IMR-90 (cell line): ENCODE measurements around the gene ARGLU1. TPM values are rescaled to one million over a fixed set of nuclear protein-coding genes. Genes with fewer than 3 reads are reported as not detected.

Experiments
- ATAC-seq: fragments of 200-7000 bp; cut with Tn5 transposase; 2 replicates; pipeline ENCODE4 v1.9.1; 2020; ENCODE audit warnings: low read depth, mild to moderate bottlenecking, moderate library complexity
- BruUV-seq: library from RNA; stranded (reverse); fragments of 400-500 nt; replicated peaks from 2 replicates; lab custom pipeline; 2021; lab: Mats Ljungman, UMichigan
- CTCF ChIA-PET: fragments of 300-600 bp; formaldehyde crosslinking; extraction: SDS; loops from one replicate; lab custom pipeline; 2021; ENCODE audit warnings: antibody characterized with exemption; lab: Yijun Ruan, JAX
- POLR2A ChIA-PET: fragments of 300-600 bp; sonication (Branson Sonifier 250); formaldehyde crosslinking; loops from one replicate; lab custom pipeline; 2022; ENCODE audit warnings: antibody characterized with exemption; ENCODE audit not compliant: unreplicated experiment; lab: Charles Lee
- DNase-seq: peaks from one replicate; pipeline ENCODE4 v3.0.0; 2013
- H2AFZ ChIP-seq: replicated peaks from 2 replicates; pipeline ENCODE3; 2013; ENCODE audit warnings: low read length, mild to moderate bottlenecking; ENCODE audit not compliant: poor library complexity
- H2AK5ac ChIP-seq: 2 replicates; pipeline ENCODE4 v1.6.1; 2013; ENCODE audit warnings: low read depth, low read length, inconsistent platforms
- H2AK9ac ChIP-seq: replicated peaks from 2 replicates; pipeline ENCODE3; 2013; ENCODE audit warnings: mild to moderate bottlenecking, low read depth, low read length, moderate library complexity; ENCODE audit not compliant: poor library complexity
- H2BK120ac ChIP-seq: 2 replicates; pipeline ENCODE4 v1.6.1; 2013; ENCODE audit warnings: low read depth, low read length, inconsistent platforms
- H2BK15ac ChIP-seq: 3 replicates; pipeline ENCODE4 v1.6.1; 2013; ENCODE audit warnings: low read depth, low read length, inconsistent platforms
- H2BK20ac ChIP-seq: 2 replicates; pipeline ENCODE4 v1.6.1; 2013; ENCODE audit warnings: low read depth, mild to moderate bottlenecking, inconsistent platforms, low read length, moderate library complexity
- H2BK5ac ChIP-seq: 2 replicates; pipeline ENCODE4 v1.6.1; 2013; ENCODE audit warnings: mild to moderate bottlenecking, low read depth, low read length, inconsistent platforms; ENCODE audit not compliant: poor library complexity, severe bottlenecking
- H3K14ac ChIP-seq: replicated peaks from 2 replicates; pipeline ENCODE4 v1.6.1; 2013; ENCODE audit warnings: low read depth, low read length, inconsistent platforms
- H3K18ac ChIP-seq: 2 replicates; pipeline ENCODE4 v1.6.1; 2013; ENCODE audit warnings: low read depth, low read length, control low read depth
- H3K23ac ChIP-seq: 2 replicates; pipeline ENCODE4 v1.6.1; 2013; ENCODE audit warnings: low read depth, low read length, inconsistent platforms
- H3K27ac ChIP-seq: 2 replicates; pipeline ENCODE4 v1.5.1; 2013; ENCODE audit warnings: mild to moderate bottlenecking, control low read depth, low read length; ENCODE audit not compliant: insufficient read depth
- H3K27me3 ChIP-seq: 2 replicates; pipeline ENCODE4 v1.6.1; 2013; ENCODE audit warnings: low read length; ENCODE audit not compliant: control insufficient read depth, insufficient read depth
- H3K36me3 ChIP-seq: 2 replicates; pipeline ENCODE4 v1.6.1; 2013; ENCODE audit warnings: low read length, mixed read lengths; ENCODE audit not compliant: control insufficient read depth, insufficient read depth
- H3K4ac ChIP-seq: 2 replicates; pipeline ENCODE4 v1.6.1; 2013; ENCODE audit warnings: low read depth, low read length, inconsistent platforms
- H3K4me1 ChIP-seq: 2 replicates; pipeline ENCODE4 v1.6.1; 2013; ENCODE audit warnings: low read length, mixed read lengths; ENCODE audit not compliant: control insufficient read depth, insufficient read depth
- H3K4me2 ChIP-seq: 2 replicates; pipeline ENCODE4 v1.6.1; 2013; ENCODE audit warnings: low read depth, mild to moderate bottlenecking, control low read depth, low read length, moderate library complexity
- H3K4me3 ChIP-seq: 2 replicates; pipeline ENCODE4 v1.5.1; 2013; ENCODE audit warnings: low read depth, mild to moderate bottlenecking, control low read depth, low read length, moderate library complexity; ENCODE audit not compliant: insufficient read depth
- H3K56ac ChIP-seq: 2 replicates; pipeline ENCODE4 v1.6.1; 2013; ENCODE audit warnings: low read length, inconsistent platforms; ENCODE audit not compliant: insufficient read depth; ENCODE audit errors: extremely low read depth
- H3K79me1 ChIP-seq, 2 experiments: 2 replicates each; pipeline ENCODE4 v1.6.1; 2013; ENCODE audit warnings: low read length in 2 of 2, inconsistent platforms in 1 of 2, low read depth in 1 of 2
- H3K9ac ChIP-seq: 2 replicates; pipeline ENCODE4 v1.6.1; 2013; ENCODE audit warnings: low read depth, low read length, control low read depth
- H3K9me1 ChIP-seq: 2 replicates; pipeline ENCODE4 v1.6.1; 2013; ENCODE audit warnings: low read length, inconsistent platforms; ENCODE audit not compliant: insufficient read depth
- H3K9me3 ChIP-seq: 2 replicates; pipeline ENCODE4 v1.6.1; 2013; ENCODE audit warnings: low read length; ENCODE audit not compliant: control insufficient read depth, insufficient read depth
- H4K20me1 ChIP-seq: 2 replicates; pipeline ENCODE4 v1.6.1; 2013; ENCODE audit warnings: low read length, inconsistent platforms; ENCODE audit not compliant: insufficient read depth
- H4K5ac ChIP-seq: 2 replicates; pipeline ENCODE4 v1.6.1; 2013; ENCODE audit warnings: mild to moderate bottlenecking, low read depth, low read length, control low read depth
- H4K8ac ChIP-seq, 2 experiments: 2 replicates each; pipeline ENCODE4 v1.6.1; 2013; ENCODE audit warnings: low read depth in 2 of 2, low read length in 2 of 2, control low read depth in 1 of 2, inconsistent platforms in 1 of 2
- H4K91ac ChIP-seq: 2 replicates; pipeline ENCODE4 v1.6.1; 2013; ENCODE audit warnings: low read depth, low read length, inconsistent platforms; ENCODE audit not compliant: insufficient read depth
- BHLHE40 ChIP-seq: fragments of 150-350 bp; IDR thresholded peaks from 2 replicates; pipeline ENCODE4 v1.6.1; 2016; ENCODE audit warnings: mild to moderate bottlenecking, low read depth, low read length
- CEBPB ChIP-seq: IDR thresholded peaks from 2 replicates; pipeline ENCODE4 v1.6.1; 2012; ENCODE audit warnings: low read depth, low read length, improper control_type of control experiment
- CHD1 ChIP-seq: IDR thresholded peaks from 2 replicates; pipeline ENCODE4 v1.6.1; 2012; ENCODE audit warnings: low read depth, low read length, improper control_type of control experiment
- ELK1 ChIP-seq: fragments of 150-350 bp; IDR thresholded peaks from 2 replicates; pipeline ENCODE4 v1.6.1; 2016; ENCODE audit warnings: low read depth, mild to moderate bottlenecking, low read length, moderate library complexity, borderline replicate concordance
- FOS ChIP-seq: fragments of 150-350 bp; IDR thresholded peaks from 2 replicates; pipeline ENCODE4 v1.6.1; 2016; ENCODE audit warnings: low read depth, low read length
- MAFK ChIP-seq: IDR thresholded peaks from 2 replicates; pipeline ENCODE4 v1.6.1; 2012; ENCODE audit warnings: low read depth, low read length, improper control_type of control experiment
- MAZ ChIP-seq: IDR thresholded peaks from 2 replicates; pipeline ENCODE4 v1.6.1; 2012; ENCODE audit warnings: low read depth, mild to moderate bottlenecking, low read length, improper control_type of control experiment, moderate library complexity, borderline replicate concordance
- MXI1 ChIP-seq: IDR thresholded peaks from 2 replicates; pipeline ENCODE4 v1.6.1; 2012; ENCODE audit warnings: low read depth, mild to moderate bottlenecking, low read length, moderate library complexity, borderline replicate concordance
- NFE2L2 ChIP-seq: fragments of 150-350 bp; IDR thresholded peaks from 2 replicates; pipeline ENCODE4 v1.6.1; 2016; ENCODE audit warnings: low read depth, mild to moderate bottlenecking, low read length
- POLR2A ChIP-seq: IDR thresholded peaks from 2 replicates; pipeline ENCODE4 v1.6.1; 2012; ENCODE audit warnings: mild to moderate bottlenecking, low read depth, low read length
- RAD21 ChIP-seq: IDR thresholded peaks from 2 replicates; pipeline ENCODE4 v1.6.1; 2012; ENCODE audit warnings: low read length, improper control_type of control experiment
- RCOR1 ChIP-seq: IDR thresholded peaks from 2 replicates; pipeline ENCODE4 v1.6.1; 2012; ENCODE audit warnings: mild to moderate bottlenecking, low read length, improper control_type of control experiment; ENCODE audit not compliant: insufficient replicate concordance
- RFX5 ChIP-seq: IDR thresholded peaks from 2 replicates; pipeline ENCODE4 v1.8.0; 2012; ENCODE audit warnings: low read depth, mild to moderate bottlenecking, low read length, moderate library complexity
- SMC3 ChIP-seq: fragments of 150-350 bp; IDR thresholded peaks from 2 replicates; pipeline ENCODE4 v1.6.1; 2016; ENCODE audit warnings: low read depth, mild to moderate bottlenecking, antibody characterized with exemption, low read length, moderate library complexity
- WGBS, 2 experiments: methylation state at CpG; one replicate each; pipeline versions ENCODE4 v1.1.5 to v1.1.7; 2013; ENCODE audit warnings: missing lambda C conversion rate in 2 of 2; ENCODE audit not compliant: insufficient read length in 1 of 2; ENCODE audit errors: extremely low coverage in 2 of 2; 5-methylcytosine and 5-hydroxymethylcytosine counted together
- dilution Hi-C: fragments of 300-500 bp; cut with HindIII; formaldehyde crosslinking; loops from one replicate; pipeline ENCODE4 v1.14.3; 2018; ENCODE audit warnings: low sequenced_read_pairs; ENCODE audit not compliant: unreplicated experiment
- in situ Hi-C: fragments of 300-500 bp; cut with MboI; formaldehyde crosslinking; loops from 3 replicates; pipeline ENCODE4 v1.14.3; 2019; ENCODE audit warnings: low sequenced_read_pairs, inconsistent platforms, mixed read lengths
- intact Hi-C: fragments of 100-400 bp; cut with micrococcal nuclease; formaldehyde crosslinking; loops from 2 replicates; pipeline ENCODE4 v1.10.0; 2022
- polyA plus RNA-seq, 3 experiments: library from polyadenylated mRNA; depleted of rRNA; stranded (reverse); fragments of >200 nt; gene quantifications; 2 replicates each; pipeline ENCODE4 v1.2.3, GENCODE V29; 2012; ENCODE audit warnings: low replicate concordance in 1 of 3
- total RNA-seq: library from RNA; depleted of rRNA; stranded (reverse); fragments of >200 nt; gene quantifications from 2 replicates; pipeline ENCODE4 v1.2.3, GENCODE V29; 2012
- TF ChIP-seq, protein P1 (sequence below): fragments of 150-350 bp; IDR thresholded peaks from 2 replicates; pipeline ENCODE4 v1.6.1; 2017; ENCODE audit warnings: mild to moderate bottlenecking, antibody characterized with exemption, low read length, low read depth
- TF ChIP-seq, protein P2 (sequence below): conservative IDR thresholded peaks from 2 replicates; pipeline ENCODE4 v1.5.1; 2012; ENCODE audit warnings: mild to moderate bottlenecking, low read depth, low read length, improper control_type of control experiment

ARGLU1 gene
- total and polyA plus RNA-seq, 2 of the 4 experiments (the other 2 are of a cell fraction) = 11.1 to 51.4 TPM

DNA sequence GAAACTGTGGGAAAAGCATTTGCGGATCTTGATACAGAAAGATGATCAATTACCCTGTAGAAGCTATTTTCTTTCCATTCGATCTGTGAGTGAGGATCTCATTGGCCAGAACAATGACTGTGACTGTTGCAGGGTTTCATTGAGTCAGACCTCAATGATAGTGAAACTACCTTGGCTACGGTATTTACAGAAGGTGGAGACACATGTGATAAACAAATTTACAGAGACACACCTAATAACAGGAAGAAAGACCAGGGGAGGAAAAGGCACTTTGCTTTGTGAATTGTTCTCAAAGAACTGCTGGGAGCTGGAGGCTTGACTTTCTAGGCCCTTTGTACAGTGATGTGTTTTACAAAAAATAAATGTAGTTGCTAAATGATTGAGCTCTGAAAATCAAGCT, 19.9 kb upstream of the ARGLU1 start:
- Histone ChIP-seq H3K4ac (no peak overlapping the region), H2BK20ac (no peak overlapping the region), H3K4me2 (no peak overlapping the region), H3K9me1 (no peaks in the 10 kb centered on the region), H4K5ac (no peak overlapping the region), H3K9me3 (0 out of 2 replicates have a peak, but pooled peaks cover 2% of the 10 kb centered on the region), H2BK15ac (no peak overlapping the region), H3K27ac (no peak overlapping the region), H2AK9ac (no peak overlapping the region), H3K18ac (no peak overlapping the region), H4K8ac (no peak overlapping the region), H3K27me3 (no peaks in the 10 kb centered on the region; the same call in 1 of the 2 replicates), H2AFZ (no peak overlapping the region), H3K23ac (no peak overlapping the region), H4K20me1 (no peaks in the 10 kb centered on the region), H2BK120ac (no peak overlapping the region), H3K56ac (no peak overlapping the region), H3K9ac (no peak overlapping the region), H3K36me3 (no peaks in the 10 kb centered on the region), H3K4me1 (no peaks in the 10 kb centered on the region), H3K79me1 (no peaks in the 10 kb centered on the region), H3K14ac (no peak overlapping the region), H2AK5ac (no peak overlapping the region), H2BK5ac (no peak overlapping the region), H4K91ac (no peak overlapping the region), H3K4me3 (no peak overlapping the region)
- dilution Hi-C loops = no loop called here
- in situ Hi-C loops = no loop called here
- intact Hi-C loops = no loop called here
- no peak for ATAC-seq
- CTCF ChIA-PET = interaction anchor here (0.9 kb wide), 1 partner anchor 22 kb away, joined by 3 read pairs; no protein-coding TSS in a partner anchor
- BruUV-seq = no TSS peak
- TF ChIP-seq, protein P1, sequence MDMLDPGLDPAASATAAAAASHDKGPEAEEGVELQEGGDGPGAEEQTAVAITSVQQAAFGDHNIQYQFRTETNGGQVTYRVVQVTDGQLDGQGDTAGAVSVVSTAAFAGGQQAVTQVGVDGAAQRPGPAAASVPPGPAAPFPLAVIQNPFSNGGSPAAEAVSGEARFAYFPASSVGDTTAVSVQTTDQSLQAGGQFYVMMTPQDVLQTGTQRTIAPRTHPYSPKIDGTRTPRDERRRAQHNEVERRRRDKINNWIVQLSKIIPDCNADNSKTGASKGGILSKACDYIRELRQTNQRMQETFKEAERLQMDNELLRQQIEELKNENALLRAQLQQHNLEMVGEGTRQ = no peak
- no peak for TF ChIP-seq RAD21
- TF ChIP-seq ELK1 = no peak
- TF ChIP-seq NFE2L2 = no peak
- TF ChIP-seq SMC3 = no peak
- no peak for TF ChIP-seq RFX5
- no peak for TF ChIP-seq MAZ
- no peak for TF ChIP-seq FOS
- TF ChIP-seq MXI1 = no peak
- no peak for TF ChIP-seq BHLHE40
- no peak for TF ChIP-seq RCOR1
- TF ChIP-seq MAFK = no peak
- TF ChIP-seq CHD1 = no peak
- TF ChIP-seq, protein P2, sequence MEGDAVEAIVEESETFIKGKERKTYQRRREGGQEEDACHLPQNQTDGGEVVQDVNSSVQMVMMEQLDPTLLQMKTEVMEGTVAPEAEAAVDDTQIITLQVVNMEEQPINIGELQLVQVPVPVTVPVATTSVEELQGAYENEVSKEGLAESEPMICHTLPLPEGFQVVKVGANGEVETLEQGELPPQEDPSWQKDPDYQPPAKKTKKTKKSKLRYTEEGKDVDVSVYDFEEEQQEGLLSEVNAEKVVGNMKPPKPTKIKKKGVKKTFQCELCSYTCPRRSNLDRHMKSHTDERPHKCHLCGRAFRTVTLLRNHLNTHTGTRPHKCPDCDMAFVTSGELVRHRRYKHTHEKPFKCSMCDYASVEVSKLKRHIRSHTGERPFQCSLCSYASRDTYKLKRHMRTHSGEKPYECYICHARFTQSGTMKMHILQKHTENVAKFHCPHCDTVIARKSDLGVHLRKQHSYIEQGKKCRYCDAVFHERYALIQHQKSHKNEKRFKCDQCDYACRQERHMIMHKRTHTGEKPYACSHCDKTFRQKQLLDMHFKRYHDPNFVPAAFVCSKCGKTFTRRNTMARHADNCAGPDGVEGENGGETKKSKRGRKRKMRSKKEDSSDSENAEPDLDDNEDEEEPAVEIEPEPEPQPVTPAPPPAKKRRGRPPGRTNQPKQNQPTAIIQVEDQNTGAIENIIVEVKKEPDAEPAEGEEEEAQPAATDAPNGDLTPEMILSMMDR = no peak
- TF ChIP-seq CEBPB = no peak
- TF ChIP-seq POLR2A = no peak
- POLR2A ChIA-PET = no interaction called here
- WGBS, 2 experiments = 100% methylated on average over 1 of the region's 3 CpGs; no CpG with 5 or more reads in 1 of the 2 experiments
- no peak for DNase-seq
